Esophagus squamous epithelium (tissue), 5 donors: ENCODE measurements around the gene DNAJC25. TPM values are rescaled to one million over a fixed set of nuclear protein-coding genes. Genes with fewer than 3 reads are reported as not detected.
A peak's percentile ranks its signal among the peaks of the same experiment; 100 is the strongest.

ENCODE experiments used
- DNase-seq: peaks from one replicate; lab custom pipeline; 2025; lab: John Stamatoyannopoulos, UW
- H3K27ac ChIP-seq, 4 donors: fragments of 200-600 bp; sonication (generic); one replicate each; pipeline ENCODE4 v1.5.1; 2016 to 2019; ENCODE audit warnings: mild to moderate bottlenecking in 1 of 4
- H3K27me3 ChIP-seq, 4 donors: fragments of 200-600 bp; sonication (generic); 1 replicate in 3 of 4; 2 replicates in 1 of 4; pipeline versions ENCODE4 v1.5.1 to v1.6.0; 2017 to 2021; ENCODE audit warnings: antibody characterized with exemption in 1 of 4
- H3K36me3 ChIP-seq, 3 donors: fragments of 200-600 bp; sonication (generic); one replicate each; pipeline ENCODE4 v1.5.1; 2016 to 2019
- H3K4me1 ChIP-seq, 3 donors: fragments of 200-600 bp; sonication (generic); one replicate each; pipeline ENCODE4 v1.5.1; 2017 to 2019
- H3K4me3 ChIP-seq, 4 donors: fragments of 200-600 bp; sonication (generic); 1 replicate in 3 of 4; 2 replicates in 1 of 4; pipeline ENCODE4 v1.5.1; 2016 to 2019; ENCODE audit warnings: mild to moderate bottlenecking in 2 of 4, moderate library complexity in 1 of 4
- H3K9me3 ChIP-seq, 3 donors: fragments of 200-600 bp; sonication (generic); one replicate each; pipeline ENCODE4 v1.5.1; 2016 to 2019
- CTCF ChIP-seq, 6 experiments: fragments of 450-650 bp in 4 of 6; fragments of 200-600 bp in 2 of 6; sonication (generic) in 2 of 6; IDR thresholded peaks; one replicate each; pipeline ENCODE4 v1.5.1; 2016 to 2019; ENCODE audit warnings: antibody characterized with exemption in 6 of 6, mild to moderate bottlenecking in 4 of 6, moderate library complexity in 4 of 6
- POLR2A ChIP-seq, 4 donors: fragments of 450-650 bp; IDR thresholded peaks; one replicate each; pipeline ENCODE4 v1.6.1; 2017; ENCODE audit warnings: antibody characterized with exemption in 4 of 4, mild to moderate bottlenecking in 4 of 4, moderate library complexity in 3 of 4
- WGBS, 2 donors: methylation state at CpG; one replicate each; pipeline ENCODE4 v1.1.5; 2018; 5-methylcytosine and 5-hydroxymethylcytosine counted together
- intact Hi-C: fragments of 100-400 bp; cut with DNase I; formaldehyde crosslinking; loops from one replicate; pipeline ENCODE4 v1.15.0; 2022
- total RNA-seq, 4 donors: library from RNA; depleted of rRNA; stranded (reverse); fragments of >200 nt; gene quantifications; one replicate each; pipeline ENCODE4 v1.1.0, GENCODE V29; 2016
- donor health status: DM: yes; HTN: yes; CAD: no.

The DNAJC25 gene
- total RNA-seq, 4 donors from 2014 or later: 7.2 to 8.7 (median 7.6) TPM

- 81 to 86% methylated on average over 3 of the region's 3 CpGs for WGBS, 2 donors
- Histone ChIP-seq H3K4me3 (no peak overlapping the region), H3K36me3 (peaks cover 0 to 7% (median 0%) of the 10 kb centered on the region in 3 donors), H3K27me3 (no peaks in the 10 kb centered on the region), H3K9me3 (no peaks in the 10 kb centered on the region), H3K27ac (no peak overlapping the region), H3K4me1 (peaks cover 4 to 25% (median 10%) of the 10 kb centered on the region in 3 donors)
- TF ChIP-seq CTCF (IDR thresholded peaks at IDR 0.05): no peak
- TF ChIP-seq POLR2A (IDR thresholded peaks at IDR 0.05): no peak
- intact Hi-C loops: no loop called here
- no peak for DNase-seq
These were observed 28.6 kb downstream of the DNAJC25 start for GRCh38 chr9:111659691-111660090.

- peaks cover 0 to 7% (median 0%) of the 10 kb centered on the region in 3 donors for H3K36me3 ChIP-seq
- peak within 1 kb of the TSS; percentile 53 to 89 (median 85) for H3K27ac ChIP-seq
- H3K4me1 ChIP-seq: peaks cover 4 to 25% (median 10%) of the 10 kb centered on the region in 3 donors
- intact Hi-C loops: no loop called here
- H3K27me3 ChIP-seq: no peaks in the 10 kb centered on the region
- no peaks in the 10 kb centered on the region for H3K9me3 ChIP-seq
- peak within 1 kb of the TSS; percentile 55 to 93 (median 72) for H3K4me3 ChIP-seq
- no peak for DNase-seq
- TF ChIP-seq CTCF (IDR thresholded peaks at IDR 0.05) (no peak), POLR2A (IDR thresholded peaks at IDR 0.05) (peak in 2 of 4 donors; percentile 34 to 37)
- 0 to 1% methylated on average over 5 to 12 of the region's 61 CpGs for WGBS, 2 donors
These were observed 30.1 kb downstream of the DNAJC25 start, which contains the start of gene GNG10 for GRCh38 chr9:111661150-111661801. Gene GNG10, plus strand, starts transcription at chr9:111661605. Its CDS starts 30 bp downstream, at chr9:111661635.

GRCh38 chr9:111661802-111662521 is 30.8 kb downstream of the DNAJC25 start:
- WGBS, 2 donors: 0% methylated on average over 22 to 23 of the region's 57 CpGs
- peak overlapping the region; percentile 55 to 93 (median 72) for H3K4me3 ChIP-seq
- H3K27me3 ChIP-seq: no peaks in the 10 kb centered on the region
- peak overlapping the region; percentile 53 to 89 (median 85) for H3K27ac ChIP-seq
- DNase-seq: no peak
- H3K36me3 ChIP-seq: peaks cover 0 to 12% (median 0%) of the 10 kb centered on the region in 3 donors
- intact Hi-C loops: no loop called here
- peaks cover 4 to 25% (median 10%) of the 10 kb centered on the region in 3 donors for H3K4me1 ChIP-seq
- TF ChIP-seq POLR2A (IDR thresholded peaks at IDR 0.05) (no peak), CTCF (IDR thresholded peaks at IDR 0.05) (no peak)
- no peaks in the 10 kb centered on the region for H3K9me3 ChIP-seq

- 23% methylated on average over 7 of the region's 7 CpGs for WGBS, 2 donors
- Histone ChIP-seq H3K27me3 (no peaks in the 10 kb centered on the region), H3K9me3 (no peaks in the 10 kb centered on the region), H3K4me3 (peak overlapping the region; percentile 55 to 93 (median 72)), H3K4me1 (peaks cover 4 to 25% (median 10%) of the 10 kb centered on the region in 3 donors), H3K27ac (peak overlapping the region; percentile 53 to 89 (median 85)), H3K36me3 (peaks cover 0 to 20% (median 2%) of the 10 kb centered on the region in 3 donors)
- intact Hi-C loops: no loop called here
- TF ChIP-seq POLR2A (IDR thresholded peaks at IDR 0.05) (no peak), CTCF (IDR thresholded peaks at IDR 0.05) (no peak)
- no peak for DNase-seq
These were observed 31.6 kb downstream of the DNAJC25 start for GRCh38 chr9:111662576-111663300.
